Stimulated activated CD8-positive, alpha-beta memory T cell treated with anti-CD3 and anti-CD28 coated beads, Interleukin-7, amount 100 ng/mL, for 24 hours (primary cell): ENCODE results near the gene DGKA.
A peak's percentile ranks its signal among the peaks of the same experiment; 100 is the strongest.
"Not testable (repeated sequence)": the region's sequence is repeated elsewhere in the genome, so short reads cannot be mapped to it uniquely, and the experiment has no call there.

Experiments used
- DNase-seq: peaks from one replicate; pipeline ENCODE4 v3.0.0-alpha.2; 2020; ENCODE audit warnings: low read depth

The DGKA gene

DNA sequence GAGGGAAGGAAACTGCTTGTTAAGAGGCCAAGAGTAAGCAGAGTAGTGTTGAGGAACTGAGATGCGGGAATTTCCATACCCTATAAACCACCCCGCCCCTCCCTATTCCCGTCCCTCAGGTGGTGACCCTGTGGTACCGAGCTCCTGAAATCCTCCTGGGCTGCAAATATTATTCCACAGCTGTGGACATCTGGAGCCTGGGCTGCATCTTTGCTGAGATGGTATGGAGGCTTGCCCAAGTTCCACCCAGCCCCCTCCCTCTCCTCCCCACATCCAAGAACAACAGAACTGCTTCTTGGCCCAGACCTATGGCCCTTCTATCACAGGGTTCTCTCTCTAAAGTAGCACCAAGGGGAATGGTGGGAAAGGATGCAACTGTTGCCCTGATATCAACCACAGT lies 38.4 kb downstream of the DGKA start:
- DNase-seq: no peak

DNA sequence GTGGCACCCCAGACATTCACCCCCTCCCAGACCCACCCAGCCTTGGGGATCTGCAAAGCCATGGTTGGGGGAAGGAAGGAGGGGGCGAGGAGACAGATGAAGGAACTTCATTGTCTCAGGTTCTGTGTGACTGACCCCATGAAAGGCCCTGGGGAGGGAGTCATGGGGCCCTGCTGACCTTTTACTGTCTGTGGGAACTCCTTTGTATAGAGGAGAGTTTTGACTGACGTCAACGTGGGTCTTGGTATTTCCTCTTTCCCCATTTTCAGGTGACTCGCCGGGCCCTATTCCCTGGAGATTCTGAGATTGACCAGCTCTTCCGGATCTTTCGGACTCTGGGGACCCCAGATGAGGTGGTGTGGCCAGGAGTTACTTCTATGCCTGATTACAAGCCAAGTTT lies 39.8 kb downstream of the DGKA start:
- DNase-seq: no peak

DNA sequence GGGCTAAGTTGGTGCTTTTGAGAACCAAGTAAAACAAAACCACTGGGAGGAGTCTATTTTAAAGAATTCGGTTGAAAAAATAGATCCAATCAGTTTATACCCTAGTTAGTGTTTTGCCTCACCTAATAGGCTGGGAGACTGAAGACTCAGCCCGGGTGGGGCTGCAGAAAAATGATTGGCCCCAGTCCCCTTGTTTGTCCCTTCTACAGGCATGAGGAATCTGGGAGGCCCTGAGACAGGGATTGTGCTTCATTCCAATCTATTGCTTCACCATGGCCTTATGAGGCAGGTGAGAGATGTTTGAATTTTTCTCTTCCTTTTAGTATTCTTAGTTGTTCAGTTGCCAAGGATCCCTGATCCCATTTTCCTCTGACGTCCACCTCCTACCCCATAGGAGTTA lies 41.1 kb downstream of the DGKA start:
- DNase-seq: no peak

DNA sequence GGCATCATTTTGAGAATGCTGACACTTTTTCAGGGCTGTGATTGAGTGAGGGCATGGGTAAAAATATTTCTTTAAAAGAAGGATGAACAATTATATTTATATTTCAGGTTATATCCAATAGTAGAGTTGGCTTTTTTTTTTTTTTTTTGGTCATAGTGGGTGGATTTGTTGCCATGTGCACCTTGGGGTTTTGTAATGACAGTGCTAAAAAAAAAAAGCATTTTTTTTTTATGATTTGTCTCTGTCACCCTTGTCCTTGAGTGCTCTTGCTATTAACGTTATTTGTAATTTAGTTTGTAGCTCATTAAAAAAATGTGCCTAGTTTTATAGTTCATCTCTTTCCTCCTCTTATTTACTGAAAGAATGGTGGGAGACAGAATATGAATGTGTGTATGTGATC lies 41.5 kb downstream of the DGKA start:
- DNase-seq: no peak

DNA sequence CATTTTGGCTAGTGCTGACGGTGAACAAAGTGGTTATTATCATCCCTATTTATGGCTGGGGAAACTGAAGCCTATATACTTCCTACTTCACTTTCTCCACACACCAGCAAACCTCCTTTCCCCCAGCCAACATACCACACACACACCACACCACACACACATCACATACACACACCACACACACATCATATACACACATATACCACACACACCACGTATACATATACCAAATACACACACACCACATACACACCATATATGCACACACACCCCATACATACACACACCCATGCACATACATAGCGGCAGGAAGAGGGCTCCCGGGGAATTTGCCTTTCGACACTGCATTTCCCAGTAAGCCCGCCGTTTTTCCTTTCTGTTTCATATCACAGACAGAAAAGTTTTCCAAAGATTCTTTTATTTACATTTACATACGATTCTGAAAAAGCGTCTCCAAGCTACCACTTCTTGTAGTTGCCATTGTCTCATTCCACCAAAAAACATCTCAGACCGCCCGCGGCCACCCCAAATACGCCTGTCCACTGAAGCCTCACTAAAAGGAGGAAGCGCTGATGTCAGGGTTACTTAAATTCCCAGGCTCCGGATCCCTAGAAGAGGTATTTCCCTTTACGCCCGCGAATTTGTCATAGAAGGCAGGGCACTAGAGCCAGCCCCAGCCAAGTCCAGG lies 42.1 kb downstream of the DGKA start:
- no peak for DNase-seq

DNA sequence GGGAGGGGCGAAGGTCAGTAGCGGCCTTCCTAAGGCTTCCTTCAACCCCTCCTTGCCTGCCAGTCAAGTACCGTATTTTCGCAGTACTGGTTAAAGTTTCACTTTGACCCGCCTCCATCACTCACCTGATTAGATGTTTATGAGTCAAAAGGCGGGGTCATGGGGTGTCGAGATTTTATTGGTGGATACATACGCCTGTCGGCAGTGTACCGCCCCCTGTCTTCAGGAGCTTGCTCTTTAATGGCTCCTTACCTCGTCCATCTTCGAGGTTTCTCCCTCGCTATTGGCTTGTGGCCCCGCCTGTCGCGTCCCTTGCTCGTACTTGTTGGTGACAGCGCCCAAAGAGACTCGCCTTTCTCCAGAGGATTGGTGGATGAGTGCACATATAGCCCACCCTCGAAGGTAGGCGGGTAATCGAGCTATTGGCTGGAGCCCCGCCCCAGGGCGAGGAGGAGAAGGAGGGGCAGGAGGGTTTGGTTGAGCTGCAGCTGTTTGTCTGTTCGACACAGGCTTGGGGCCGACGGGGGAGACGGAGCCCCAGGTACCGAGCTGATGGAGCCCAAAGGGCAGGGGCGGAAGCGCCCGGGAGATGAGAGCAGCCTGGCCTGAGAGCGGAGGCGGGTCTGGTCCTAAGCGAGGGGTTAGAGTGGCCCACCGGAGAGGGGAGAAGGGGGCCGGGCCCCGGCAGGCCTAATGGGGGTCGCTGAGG lies 42.8 kb downstream of the DGKA start, which contains the start of gene RAB5B:
Gene RAB5B, plus strand, starts transcription at position 480 of the 709 bp plus-strand sequence. CDS start 12,883 bp downstream, outside the sequence.
- peak; percentile 93 for DNase-seq

DNA sequence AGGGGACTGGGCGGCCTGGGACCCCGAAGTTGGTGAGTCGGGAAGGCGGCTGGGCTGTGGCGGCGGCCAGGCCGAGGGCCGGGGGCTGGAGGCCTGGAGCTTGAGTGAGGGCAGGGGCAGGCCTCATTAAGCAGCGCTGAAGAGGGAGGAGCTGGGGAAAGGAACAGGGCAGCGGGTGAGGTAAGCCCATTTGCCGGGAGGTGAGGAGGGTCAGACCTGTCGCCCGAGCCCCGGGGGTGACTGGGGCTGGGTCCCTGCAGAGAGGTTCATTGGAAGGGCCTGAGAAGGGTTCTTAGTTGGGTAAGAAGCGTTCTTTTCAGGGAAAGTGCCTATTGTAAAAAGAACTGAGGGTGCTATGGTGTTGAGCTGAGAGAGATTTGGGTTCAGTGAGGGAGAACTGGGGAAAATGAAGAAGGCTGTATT lies 43.4 kb downstream of the DGKA start:
- DNase-seq: no peak

DNA sequence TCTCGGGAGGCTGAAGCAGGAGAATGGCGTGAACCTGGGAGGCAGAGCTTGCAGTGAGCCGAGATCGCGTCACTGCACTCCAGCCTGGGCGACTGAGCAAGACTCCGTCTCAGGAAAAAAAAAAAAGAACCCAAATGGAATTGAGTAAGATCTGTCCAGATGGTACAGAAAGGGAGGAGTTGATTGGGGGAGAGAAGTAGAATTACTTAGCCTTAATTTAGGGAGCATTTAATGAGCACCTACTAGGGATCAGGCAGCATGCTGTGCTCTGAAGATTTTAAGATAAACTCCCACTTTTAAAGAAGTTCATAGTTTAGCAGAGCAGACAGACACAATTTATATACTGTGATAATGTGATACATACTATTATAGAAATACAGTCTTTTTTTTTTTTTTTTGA lies 47.4 kb downstream of the DGKA start:
- DNase-seq: no peak

DNA sequence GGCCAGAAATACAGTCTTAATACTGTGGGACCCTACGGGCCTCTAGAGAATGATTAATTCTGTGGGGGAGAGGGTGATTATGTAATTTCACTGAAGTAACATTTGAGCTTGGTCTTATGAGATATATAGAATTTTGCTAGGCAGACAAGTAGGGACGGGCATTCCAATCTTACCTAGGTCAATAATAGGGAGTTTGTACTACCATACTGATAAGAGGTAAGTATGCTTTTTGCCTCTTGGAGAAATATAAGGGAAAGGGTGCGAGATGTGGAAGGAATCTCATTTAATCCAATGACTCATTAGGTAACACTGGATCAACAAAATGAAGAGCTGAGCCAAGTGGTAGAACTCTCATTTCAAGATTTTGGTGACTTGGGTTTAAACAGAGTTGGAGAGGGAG lies 48.1 kb downstream of the DGKA start:
- no peak for DNase-seq

DNA sequence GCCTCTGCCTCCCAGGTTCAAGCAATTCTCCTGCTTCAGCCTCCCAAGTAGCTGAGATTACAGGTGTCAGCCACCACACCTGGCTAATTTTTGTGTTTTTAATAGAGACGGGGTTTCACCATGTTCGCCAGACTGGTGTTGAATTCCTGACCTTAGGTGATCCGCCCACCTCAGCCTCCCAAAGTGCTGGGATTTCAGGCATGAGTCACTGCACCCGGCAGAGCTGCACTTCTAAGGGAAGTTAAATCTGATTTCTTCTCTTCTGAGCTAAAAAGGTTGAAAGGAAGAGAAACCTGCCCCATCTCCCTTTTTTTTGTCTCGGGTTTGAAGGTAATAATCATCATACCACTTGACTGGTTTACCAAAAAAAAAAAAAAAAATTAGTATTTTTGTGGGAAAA lies 50.9 kb downstream of the DGKA start:
- DNase-seq: not testable (repeated sequence)

DNA sequence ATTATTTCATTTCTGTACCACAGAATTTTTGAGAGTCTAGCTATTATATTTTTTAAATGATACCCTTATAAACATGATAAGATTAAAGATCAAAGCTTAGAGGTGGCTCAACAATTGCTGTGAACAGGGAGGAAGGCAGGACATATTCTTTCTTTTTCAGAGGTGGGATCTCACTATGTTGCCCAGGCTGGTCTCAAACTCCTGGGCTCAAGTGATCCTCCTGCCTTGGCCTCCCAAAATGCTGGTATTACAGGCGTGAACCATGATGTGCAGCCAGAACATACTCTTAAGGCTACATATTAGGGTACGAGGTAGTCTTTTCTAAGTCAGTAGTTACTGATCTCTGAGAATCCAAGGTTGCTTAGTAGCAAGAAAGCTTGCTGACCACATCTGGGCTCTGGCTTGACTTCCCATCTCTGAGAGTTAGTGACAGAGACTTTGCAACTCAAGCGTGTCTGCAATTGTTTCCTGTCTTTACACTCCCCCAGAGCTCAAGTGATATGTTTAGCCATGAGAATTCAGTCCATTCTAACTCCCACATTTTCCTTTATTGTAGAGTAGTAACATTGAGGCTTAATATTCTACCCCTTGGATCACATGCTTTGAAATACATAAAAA lies 51.5 kb downstream of the DGKA start:
- no peak for DNase-seq

DNA sequence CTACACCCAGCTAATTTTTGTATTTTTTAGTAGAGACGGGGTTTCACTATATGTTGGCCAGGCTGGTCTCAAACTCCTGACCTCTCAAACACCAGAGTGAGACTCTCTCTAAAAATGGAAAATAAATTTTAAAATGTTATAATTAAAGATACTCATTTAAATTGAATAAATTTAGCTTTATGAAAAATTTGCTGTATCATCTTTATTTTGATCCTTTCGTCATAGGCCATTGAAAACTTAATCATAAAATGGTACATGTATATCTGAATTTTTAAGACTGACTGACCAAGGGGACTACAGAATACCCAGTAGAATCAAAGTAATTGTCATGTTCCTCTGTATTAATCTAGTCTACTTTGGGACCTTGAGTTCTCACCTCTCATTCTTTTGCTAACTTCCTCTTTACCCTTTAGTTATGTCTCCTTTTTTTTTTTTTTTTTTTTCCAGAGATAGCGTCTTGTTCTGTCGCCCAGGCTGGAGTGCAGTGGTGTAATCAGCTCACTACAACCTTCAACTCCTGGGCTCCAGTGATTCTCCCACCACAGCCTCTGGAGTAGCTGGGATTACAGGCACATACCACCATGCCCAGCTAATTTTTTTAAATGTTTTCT lies 52.4 kb downstream of the DGKA start:
- no peak for DNase-seq

DNA sequence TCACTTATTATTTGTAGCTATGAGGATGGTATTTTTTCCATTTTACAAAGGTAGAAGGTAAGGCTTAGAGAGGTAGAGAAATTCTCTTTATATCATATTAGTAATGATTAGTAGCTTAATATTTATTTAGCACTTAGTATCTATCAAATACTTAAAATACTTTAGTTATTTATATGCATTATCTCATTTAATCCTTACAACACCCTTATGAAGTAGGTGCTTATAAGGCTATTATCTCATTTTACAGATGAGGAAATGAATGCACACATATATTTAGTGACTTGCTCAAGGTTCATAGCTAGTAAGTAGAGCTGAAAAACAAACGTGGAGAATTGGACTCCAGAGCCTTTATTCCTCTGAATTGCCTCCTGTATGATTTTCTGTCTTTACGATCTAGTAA lies 53.9 kb downstream of the DGKA start:
- DNase-seq: no peak

DNA sequence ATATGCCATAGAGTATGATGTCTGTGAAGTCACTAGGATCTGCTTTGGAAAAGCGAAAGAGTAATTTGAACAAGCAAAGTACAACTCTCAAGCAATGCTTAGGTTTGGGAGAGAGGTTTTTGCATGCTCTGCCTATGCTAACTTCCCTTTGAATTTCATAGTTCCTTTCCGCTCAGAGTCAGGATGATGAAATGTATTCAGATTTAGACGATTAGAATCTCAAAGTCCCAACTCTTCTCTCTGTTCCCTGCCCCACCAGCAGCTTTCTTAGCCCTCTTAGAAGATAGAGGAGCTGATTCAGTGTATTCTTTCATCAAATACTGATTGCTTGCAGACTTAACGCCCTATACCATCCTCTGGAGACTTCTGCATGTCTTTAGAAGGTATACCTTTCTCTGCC lies 54.4 kb downstream of the DGKA start:
- DNase-seq: no peak

DNA sequence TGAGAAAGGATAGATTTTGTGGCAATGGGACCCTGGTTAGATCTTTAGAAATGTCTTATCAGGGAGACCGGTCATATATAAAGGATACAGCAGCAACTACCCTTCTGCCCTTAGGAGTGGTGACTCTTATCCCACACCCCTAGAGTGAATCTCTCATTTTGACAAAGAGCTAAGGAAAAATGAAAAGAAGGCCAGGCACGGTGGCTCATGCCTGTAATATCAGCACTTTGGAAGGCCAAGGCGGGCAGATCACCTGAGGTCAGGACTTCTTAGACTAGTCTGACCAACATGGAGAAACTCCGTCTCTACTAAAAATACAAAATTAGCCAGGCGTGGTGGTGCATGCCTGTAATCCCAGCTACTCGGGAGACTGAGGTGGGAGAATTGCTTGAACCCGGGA lies 55.0 kb downstream of the DGKA start:
- DNase-seq: not testable (repeated sequence)

DNA sequence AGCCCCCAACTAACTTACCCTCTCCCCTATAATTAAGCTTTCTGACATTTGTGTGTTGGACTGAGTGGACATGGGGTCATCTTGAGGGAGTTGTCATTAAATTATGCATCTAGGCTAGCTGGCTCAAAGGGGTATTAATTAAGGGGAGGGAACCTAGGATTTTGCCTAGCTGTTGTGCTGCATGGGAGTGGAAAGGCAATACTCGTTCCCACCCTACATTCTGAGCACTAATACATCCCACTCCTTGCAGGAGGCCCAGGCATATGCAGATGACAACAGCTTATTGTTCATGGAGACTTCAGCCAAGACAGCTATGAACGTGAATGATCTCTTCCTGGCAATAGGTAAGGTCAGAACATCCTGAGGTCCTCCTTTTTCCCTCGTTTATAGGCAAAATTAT lies 60.1 kb downstream of the DGKA start:
- no peak for DNase-seq

DNA sequence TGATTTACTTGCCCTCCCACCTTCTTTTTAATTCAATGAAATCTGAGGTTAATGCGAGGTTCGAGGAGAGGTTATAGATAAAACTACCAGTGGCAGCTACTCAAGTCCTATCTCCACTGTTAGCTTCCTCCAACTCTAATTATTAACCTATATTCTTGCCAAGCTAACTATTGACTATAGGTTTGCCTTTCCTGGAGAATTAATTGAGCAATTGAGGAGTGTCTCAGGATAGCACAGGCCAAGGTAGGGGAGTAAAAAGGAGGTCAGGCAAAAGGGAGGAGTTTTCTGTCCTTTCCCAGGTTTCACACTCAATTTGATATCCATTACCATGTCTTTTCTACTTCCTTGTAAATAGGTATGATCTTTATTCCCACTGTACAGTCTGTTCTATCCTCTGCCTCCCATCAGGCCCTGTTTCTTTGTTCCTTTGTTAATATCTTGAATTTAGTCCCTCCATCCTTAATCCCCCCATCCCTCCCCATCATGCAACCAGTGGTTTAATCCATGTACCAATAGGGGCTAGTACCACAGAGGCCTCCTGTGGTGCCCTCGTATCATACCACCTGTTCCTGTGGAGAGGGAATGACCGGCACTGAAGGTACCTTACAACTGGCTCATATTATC lies 62.4 kb downstream of the DGKA start:
- DNase-seq: no peak

DNA sequence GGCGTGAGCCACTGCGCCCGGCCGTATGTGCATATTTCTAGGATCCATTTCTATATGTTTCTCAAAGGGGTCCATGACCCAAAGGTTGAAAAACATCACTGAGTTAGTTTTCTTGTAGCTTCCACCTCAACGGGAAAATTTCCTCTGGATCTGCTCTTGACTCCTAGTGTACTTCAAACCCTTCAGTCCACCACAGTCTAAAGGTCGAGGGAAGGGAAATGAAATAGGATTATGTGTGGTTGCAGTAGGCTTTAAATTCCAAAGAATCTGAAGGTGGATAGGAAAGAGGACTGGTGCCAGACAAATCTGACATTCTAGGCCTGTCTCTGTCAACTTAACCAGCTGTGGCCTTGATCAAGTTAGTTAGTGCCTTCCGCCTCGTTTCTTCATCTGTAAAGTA lies 64.4 kb downstream of the DGKA start:
- DNase-seq: no peak

DNA sequence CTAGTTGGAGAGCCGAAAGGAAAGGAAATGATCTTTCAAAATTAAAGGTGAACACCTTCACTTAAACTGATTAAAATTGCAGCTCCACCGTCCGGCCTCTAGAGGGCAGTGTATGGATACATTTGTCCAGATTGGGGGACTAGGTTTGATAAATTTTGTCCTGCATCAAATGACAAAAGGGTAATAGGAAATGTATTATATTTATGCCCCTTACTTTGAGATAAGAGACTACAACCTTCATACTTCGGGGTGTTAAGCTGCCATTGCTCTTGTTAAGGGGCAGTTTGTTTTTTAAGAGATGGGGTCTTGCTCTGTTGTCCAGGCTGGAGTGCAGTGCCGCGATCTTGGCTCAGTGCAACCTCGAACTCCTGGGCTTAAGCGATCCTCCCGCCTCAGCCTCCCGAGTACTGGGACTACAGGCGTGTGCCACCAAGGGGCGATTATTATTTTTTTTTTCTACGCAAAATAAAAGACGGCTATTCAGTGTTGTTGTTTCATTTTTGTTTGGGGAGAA lies 65.3 kb downstream of the DGKA start:
- DNase-seq: no peak

DNA sequence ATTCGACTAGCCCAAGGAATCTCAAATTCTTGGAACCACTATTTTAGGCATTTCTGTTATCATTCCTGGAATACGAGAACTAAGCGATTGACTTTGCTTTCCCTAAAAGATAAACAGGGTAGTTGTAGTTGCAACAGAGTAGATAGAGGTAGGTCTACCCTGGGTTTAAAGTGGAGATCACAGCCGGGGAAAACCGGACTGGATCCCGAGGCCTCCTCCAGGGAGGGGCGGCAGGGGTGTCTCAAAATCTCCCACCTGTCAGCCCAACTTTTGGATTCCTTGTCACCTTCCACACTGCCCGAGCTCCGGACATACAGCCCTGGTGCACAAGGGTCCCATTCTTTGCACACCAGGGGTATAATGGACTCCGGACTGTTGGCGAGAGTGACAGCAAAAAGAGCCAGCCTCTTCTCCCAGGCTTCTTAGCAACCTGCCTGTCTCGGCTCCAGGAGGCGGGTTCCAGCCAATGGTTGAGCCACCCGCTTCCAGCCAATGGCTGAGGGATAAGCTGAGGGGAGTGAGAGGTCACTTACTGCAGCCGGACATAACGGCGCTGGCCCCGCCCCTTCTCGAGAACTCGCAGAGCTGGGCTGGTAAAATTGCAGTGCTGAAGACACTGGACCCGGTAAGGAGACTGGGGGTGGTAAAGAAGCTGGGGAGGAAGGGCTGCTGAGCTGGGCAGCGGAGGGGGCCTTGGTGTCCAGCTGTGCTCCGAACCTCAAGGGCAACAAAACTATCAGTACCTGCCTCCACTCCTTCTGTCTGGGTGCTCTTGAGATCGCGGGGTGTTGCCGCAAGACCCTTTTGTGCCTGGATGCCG lies 66.0 kb downstream of the DGKA start, which contains the start of gene SUOX:
Gene SUOX, plus strand, starts transcription at position 562 of the 820 bp plus-strand sequence. CDS start 4,946 bp downstream, outside the sequence.
- DNase-seq: no peak

DNA sequence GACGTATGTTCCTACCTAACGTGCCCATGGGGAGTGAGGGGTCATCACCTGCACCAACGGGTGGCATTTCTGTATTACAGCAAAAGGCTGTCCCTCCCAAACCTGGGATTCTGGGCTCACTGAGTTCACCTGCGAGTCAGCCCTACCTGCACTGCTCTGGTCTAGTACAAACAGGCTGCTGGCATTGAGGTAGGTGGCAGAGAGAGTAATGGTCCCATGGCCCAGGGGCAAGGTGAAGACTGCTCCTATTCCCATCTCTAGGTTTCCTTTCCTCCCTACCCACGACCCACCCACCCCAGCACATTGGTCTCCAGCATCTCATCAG lies 66.5 kb downstream of the DGKA start:
- no peak for DNase-seq
